AG04450 (cell line): Measurements from ENCODE around the gene ATF4. TPM values are rescaled to one million over a fixed set of nuclear protein-coding genes. Genes with fewer than 3 reads are reported as not detected.
"Not testable (repeated sequence)": the region's sequence is repeated elsewhere in the genome, so short reads cannot be mapped to it uniquely, and the experiment has no call there.

Experiments used
- CTCF ChIA-PET: fragments of 300-600, 350-600 bp; formaldehyde crosslinking; extraction: SDS; loops from one replicate; lab custom pipeline; 2022; ENCODE audit warnings: antibody characterized with exemption, inconsistent platforms; lab: Charles Lee
- POLR2A ChIA-PET: fragments of 350-600 bp; formaldehyde crosslinking; extraction: SDS; loops from one replicate; lab custom pipeline; 2021; ENCODE audit warnings: antibody characterized with exemption, inconsistent platforms; lab: Yijun Ruan, JAX
- DNase-seq: peaks from one replicate; pipeline ENCODE4 v3.0.0-alpha.2; 2011; ENCODE audit warnings: low read depth, low spot score
- H3K27ac ChIP-seq: one replicate; pipeline ENCODE4 v1.5.1; 2012; ENCODE audit warnings: low read depth, low read length, control low read depth
- H3K27me3 ChIP-seq: one replicate; pipeline ENCODE4 v1.6.0; 2012; ENCODE audit warnings: low read length; ENCODE audit not compliant: control insufficient read depth, insufficient read depth
- H3K4me3 ChIP-seq: 2 replicates; pipeline ENCODE4 v1.5.1; 2011; ENCODE audit warnings: mild to moderate bottlenecking, low read depth, low read length, control low read depth
- H3K9me3 ChIP-seq: 2 replicates; pipeline ENCODE4 v1.5.1; 2012; ENCODE audit warnings: low read length; ENCODE audit not compliant: control insufficient read depth, insufficient read depth
- CTCF ChIP-seq: IDR thresholded peaks from 2 replicates; pipeline ENCODE4 v1.5.1; 2011; ENCODE audit warnings: low read depth, low read length, control low read depth, inconsistent platforms
- polyA plus RNA-seq: library from polyadenylated mRNA; depleted of rRNA; stranded (reverse); fragments of >200 nt; gene quantifications from 2 replicates; pipeline ENCODE4 v1.2.3, GENCODE V29; 2011

Gene ATF4
- polyA plus RNA-seq, 1 experiment, result 936 TPM

- DNase-seq, result peak; percentile 80
- CTCF ChIA-PET, result interaction anchor here (0.5 to 2.0 kb wide), 5 partner anchors 9 to 159 kb away, joined by 3 to 7 read pairs (median 5); no protein-coding TSS in a partner anchor
- Histone ChIP-seq H3K27me3 (no peaks in the 10 kb centered on the region), H3K9me3 (no peaks in the 10 kb centered on the region), H3K27ac (no peak within 1 kb of the TSS), H3K4me3 (peak within 1 kb of the TSS; percentile 77)
- TF ChIP-seq CTCF, result 0 out of 2 replicates have a peak, but pooled peaks have one; percentile 12
- POLR2A ChIA-PET, result interaction anchor here (0.6 to 2.0 kb wide), 9 partner anchors 9 to 183 kb away, joined by 3 to 39 read pairs (median 5); partner anchors contain the start of genes ATF4, RPL3 and TAB1
Observed at GRCh38 chr22:39502109-39502788, 18.1 kb upstream of the ATF4 start, which contains the start of gene MIEF1. TSS of gene MIEF1 (plus strand) at chr22:39502290. CDS start at chr22:39511295, 9,005 bp downstream.

- H3K9me3 ChIP-seq, result no peaks in the 10 kb centered on the region
- DNase-seq, result no peak
- no peaks in the 10 kb centered on the region for H3K27me3 ChIP-seq
- H3K4me3 ChIP-seq, result peak overlapping the region; percentile 77
- POLR2A ChIA-PET, result interaction anchor here (0.6 to 2.0 kb wide), 5 partner anchors 9 to 104 kb away, joined by 3 to 39 read pairs (median 5); partner anchors contain the start of gene ATF4
- no peak overlapping the region for H3K27ac ChIP-seq
- TF ChIP-seq CTCF, result no peak
- CTCF ChIA-PET, result interaction anchor here (1.1 to 2.0 kb wide), 2 partner anchors 9 to 12 kb away, joined by 6 to 7 read pairs; no protein-coding TSS in a partner anchor
Observed at GRCh38 chr22:39502789-39503409, 17.5 kb upstream of the ATF4 start.

GRCh38 chr22:39503630-39504029 lies 16.7 kb upstream of the ATF4 start:
- Histone ChIP-seq H3K9me3 (no peaks in the 10 kb centered on the region), H3K27me3 (no peaks in the 10 kb centered on the region), H3K27ac (no peak overlapping the region), H3K4me3 (peak overlapping the region; percentile 77)
- TF ChIP-seq CTCF, result no peak
- CTCF ChIA-PET, result interaction anchor here (1.1 kb wide), 1 partner anchor 11 kb away, joined by 6 read pairs; no protein-coding TSS in a partner anchor
- no peak for DNase-seq
- POLR2A ChIA-PET, result interaction anchor here (0.6 to 2.0 kb wide), 2 partner anchors 17 to 104 kb away, joined by 3 to 39 read pairs; partner anchors contain the start of gene ATF4

GRCh38 chr22:39504071-39504470 lies 16.3 kb upstream of the ATF4 start:
- TF ChIP-seq CTCF, result no peak
- Histone ChIP-seq H3K27ac (no peak overlapping the region), H3K4me3 (no peak overlapping the region), H3K27me3 (no peaks in the 10 kb centered on the region), H3K9me3 (no peaks in the 10 kb centered on the region)
- DNase-seq, result no peak
- ChIA-PET CTCF (interaction anchor here (1.0 to 1.2 kb wide), 2 partner anchors 11 to 12 kb away, joined by 6 to 9 read pairs; no protein-coding TSS in a partner anchor), POLR2A (no interaction called here)

- H3K9me3 ChIP-seq, H3K4me3 ChIP-seq, DNase-seq, H3K27ac ChIP-seq, H3K27me3 ChIP-seq, POLR2A ChIA-PET: not testable (repeated sequence)
- CTCF ChIA-PET, result interaction anchor here (0.9 kb wide), 1 partner anchor 11 kb away, joined by 3 read pairs; no protein-coding TSS in a partner anchor
Observed at GRCh38 chr22:39507021-39507420, 13.3 kb upstream of the ATF4 start.
